GM23338 (cell line): ENCODE data around the gene PDE6A.

Experiments used
- CREB1 ChIP-seq: fragments of 250-450 bp; sonication (Bioruptor Pico); IDR thresholded peaks from 2 replicates; pipeline ENCODE4 v1.5.0; 2020; ENCODE audit warnings: low read depth, mild to moderate bottlenecking, moderate library complexity
- EZH2 ChIP-seq: fragments of 200-600 bp; sonication (generic); IDR thresholded peaks from one replicate; pipeline ENCODE4 v1.8.0; 2017; ENCODE audit warnings: antibody characterized with exemption, mild to moderate bottlenecking, low read depth; ENCODE audit not compliant: unreplicated experiment
- EZH2phosphoT487 ChIP-seq: fragments of 200-600 bp; sonication (generic); IDR thresholded peaks from one replicate; pipeline ENCODE4 v1.8.1; 2018; ENCODE audit warnings: antibody characterized with exemption; ENCODE audit not compliant: unreplicated experiment
- JUNB ChIP-seq: IDR thresholded peaks from one replicate; pipeline ENCODE4 v1.6.1; 2016; ENCODE audit warnings: antibody characterized with exemption; ENCODE audit not compliant: unreplicated experiment
- POLR2AphosphoS5 ChIP-seq: IDR thresholded peaks from 2 replicates; pipeline ENCODE4 v1.6.1; 2016; ENCODE audit warnings: antibody characterized with exemption, low read depth
- ZNF331 ChIP-seq: fragments of 250-450 bp; sonication (Bioruptor Pico); IDR thresholded peaks from 2 replicates; pipeline ENCODE4 v1.5.0; 2020; ENCODE audit warnings: low read depth, mild to moderate bottlenecking, moderate library complexity
- TF ChIP-seq, protein P1 (sequence below), 2 experiments: fragments of 200-600 bp in 1 of 2; sonication (generic) in 1 of 2; conservative IDR thresholded peaks; 2 replicates each; pipeline versions ENCODE4 v1.5.1 to v1.6.1; 2016 to 2017; ENCODE audit warnings: antibody characterized with exemption in 2 of 2, low read depth in 2 of 2, mild to moderate bottlenecking in 2 of 2, moderate library complexity in 1 of 2
- TF ChIP-seq, protein P2 (sequence below): IDR thresholded peaks from 2 replicates; pipeline ENCODE4 v1.6.1; 2016; ENCODE audit warnings: antibody characterized with exemption
- TF ChIP-seq, protein P3 (sequence below): IDR thresholded peaks from one replicate; pipeline ENCODE4 v1.6.1; 2018; ENCODE audit warnings: antibody characterized with exemption; ENCODE audit not compliant: unreplicated experiment

DNA sequence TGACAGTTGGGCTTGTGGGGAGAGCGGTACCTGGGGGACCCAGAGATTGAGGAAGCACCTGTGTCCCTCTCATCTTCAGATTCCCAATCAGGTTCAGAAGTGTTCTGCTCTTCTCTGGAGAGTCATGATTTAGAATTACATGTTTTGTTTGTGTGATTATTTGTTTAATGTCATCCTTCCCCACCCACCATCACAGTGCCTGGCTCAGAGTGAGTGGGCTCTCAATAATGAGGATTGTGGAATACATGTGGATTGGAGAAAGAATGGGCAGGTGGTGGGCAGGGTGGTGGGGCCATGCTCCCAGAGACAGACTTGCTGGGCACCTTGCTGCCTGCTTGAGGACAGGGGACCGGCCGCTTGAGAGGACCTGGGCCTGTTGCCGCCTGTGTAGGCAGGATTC is 126.5 kb downstream of the PDE6A start:
- TF ChIP-seq POLR2AphosphoS5 (no peak), EZH2 (no peak), EZH2phosphoT487 (no peak), JUNB (no peak), ZNF331 (CRISPR knock-in tag) (no peak), CREB1 (no peak)
- TF ChIP-seq, protein P1, sequence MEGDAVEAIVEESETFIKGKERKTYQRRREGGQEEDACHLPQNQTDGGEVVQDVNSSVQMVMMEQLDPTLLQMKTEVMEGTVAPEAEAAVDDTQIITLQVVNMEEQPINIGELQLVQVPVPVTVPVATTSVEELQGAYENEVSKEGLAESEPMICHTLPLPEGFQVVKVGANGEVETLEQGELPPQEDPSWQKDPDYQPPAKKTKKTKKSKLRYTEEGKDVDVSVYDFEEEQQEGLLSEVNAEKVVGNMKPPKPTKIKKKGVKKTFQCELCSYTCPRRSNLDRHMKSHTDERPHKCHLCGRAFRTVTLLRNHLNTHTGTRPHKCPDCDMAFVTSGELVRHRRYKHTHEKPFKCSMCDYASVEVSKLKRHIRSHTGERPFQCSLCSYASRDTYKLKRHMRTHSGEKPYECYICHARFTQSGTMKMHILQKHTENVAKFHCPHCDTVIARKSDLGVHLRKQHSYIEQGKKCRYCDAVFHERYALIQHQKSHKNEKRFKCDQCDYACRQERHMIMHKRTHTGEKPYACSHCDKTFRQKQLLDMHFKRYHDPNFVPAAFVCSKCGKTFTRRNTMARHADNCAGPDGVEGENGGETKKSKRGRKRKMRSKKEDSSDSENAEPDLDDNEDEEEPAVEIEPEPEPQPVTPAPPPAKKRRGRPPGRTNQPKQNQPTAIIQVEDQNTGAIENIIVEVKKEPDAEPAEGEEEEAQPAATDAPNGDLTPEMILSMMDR (conservative IDR thresholded peaks at IDR 0.05; ENCODE audit: low read depth in 2 of 2): no peak
- TF ChIP-seq, protein P2, sequence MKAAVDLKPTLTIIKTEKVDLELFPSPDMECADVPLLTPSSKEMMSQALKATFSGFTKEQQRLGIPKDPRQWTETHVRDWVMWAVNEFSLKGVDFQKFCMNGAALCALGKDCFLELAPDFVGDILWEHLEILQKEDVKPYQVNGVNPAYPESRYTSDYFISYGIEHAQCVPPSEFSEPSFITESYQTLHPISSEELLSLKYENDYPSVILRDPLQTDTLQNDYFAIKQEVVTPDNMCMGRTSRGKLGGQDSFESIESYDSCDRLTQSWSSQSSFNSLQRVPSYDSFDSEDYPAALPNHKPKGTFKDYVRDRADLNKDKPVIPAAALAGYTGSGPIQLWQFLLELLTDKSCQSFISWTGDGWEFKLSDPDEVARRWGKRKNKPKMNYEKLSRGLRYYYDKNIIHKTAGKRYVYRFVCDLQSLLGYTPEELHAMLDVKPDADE: no peak
- TF ChIP-seq, protein P3, sequence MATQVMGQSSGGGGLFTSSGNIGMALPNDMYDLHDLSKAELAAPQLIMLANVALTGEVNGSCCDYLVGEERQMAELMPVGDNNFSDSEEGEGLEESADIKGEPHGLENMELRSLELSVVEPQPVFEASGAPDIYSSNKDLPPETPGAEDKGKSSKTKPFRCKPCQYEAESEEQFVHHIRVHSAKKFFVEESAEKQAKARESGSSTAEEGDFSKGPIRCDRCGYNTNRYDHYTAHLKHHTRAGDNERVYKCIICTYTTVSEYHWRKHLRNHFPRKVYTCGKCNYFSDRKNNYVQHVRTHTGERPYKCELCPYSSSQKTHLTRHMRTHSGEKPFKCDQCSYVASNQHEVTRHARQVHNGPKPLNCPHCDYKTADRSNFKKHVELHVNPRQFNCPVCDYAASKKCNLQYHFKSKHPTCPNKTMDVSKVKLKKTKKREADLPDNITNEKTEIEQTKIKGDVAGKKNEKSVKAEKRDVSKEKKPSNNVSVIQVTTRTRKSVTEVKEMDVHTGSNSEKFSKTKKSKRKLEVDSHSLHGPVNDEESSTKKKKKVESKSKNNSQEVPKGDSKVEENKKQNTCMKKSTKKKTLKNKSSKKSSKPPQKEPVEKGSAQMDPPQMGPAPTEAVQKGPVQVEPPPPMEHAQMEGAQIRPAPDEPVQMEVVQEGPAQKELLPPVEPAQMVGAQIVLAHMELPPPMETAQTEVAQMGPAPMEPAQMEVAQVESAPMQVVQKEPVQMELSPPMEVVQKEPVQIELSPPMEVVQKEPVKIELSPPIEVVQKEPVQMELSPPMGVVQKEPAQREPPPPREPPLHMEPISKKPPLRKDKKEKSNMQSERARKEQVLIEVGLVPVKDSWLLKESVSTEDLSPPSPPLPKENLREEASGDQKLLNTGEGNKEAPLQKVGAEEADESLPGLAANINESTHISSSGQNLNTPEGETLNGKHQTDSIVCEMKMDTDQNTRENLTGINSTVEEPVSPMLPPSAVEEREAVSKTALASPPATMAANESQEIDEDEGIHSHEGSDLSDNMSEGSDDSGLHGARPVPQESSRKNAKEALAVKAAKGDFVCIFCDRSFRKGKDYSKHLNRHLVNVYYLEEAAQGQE: no peak
